KOPT-K1 (cell line): ENCODE measurements around the gene FHAD1.

ENCODE experiments used
- H3K27ac ChIP-seq: fragments of 200-600 bp; sonication (generic); 2 replicates; pipeline ENCODE4 v1.5.1; 2016; ENCODE audit warnings: antibody characterized with exemption, mild to moderate bottlenecking, low read depth, low read length; ENCODE audit not compliant: poor library complexity, severe bottlenecking
- H3K36me3 ChIP-seq: fragments of 200-600 bp; sonication (generic); 2 replicates; pipeline ENCODE4 v1.5.1; 2017; ENCODE audit warnings: antibody characterized with exemption, mild to moderate bottlenecking, low read length, moderate library complexity; ENCODE audit not compliant: insufficient read depth
- H3K9me3 ChIP-seq: fragments of 200-600 bp; sonication (generic); 2 replicates; pipeline ENCODE4 v1.5.1; 2017; ENCODE audit warnings: antibody characterized with exemption, low read length, mild to moderate bottlenecking; ENCODE audit not compliant: insufficient read depth, poor library complexity, severe bottlenecking

The FHAD1 gene

GRCh38 chr1:15311880-15312279 lies 64.9 kb downstream of the FHAD1 start:
- Histone ChIP-seq H3K9me3 (peaks cover under 1% of the 10 kb centered on the region), H3K36me3 (no peaks in the 10 kb centered on the region), H3K27ac (no peak overlapping the region)

- no peaks in the 10 kb centered on the region for H3K9me3 ChIP-seq
- no peaks in the 10 kb centered on the region for H3K36me3 ChIP-seq
- H3K27ac ChIP-seq: no peak overlapping the region
These were observed 65.8 kb downstream of the FHAD1 start for GRCh38 chr1:15312626-15313411.

GRCh38 chr1:15314328-15315281 lies 67.6 kb downstream of the FHAD1 start:
- Histone ChIP-seq H3K9me3 (no peaks in the 10 kb centered on the region), H3K27ac (no peak overlapping the region), H3K36me3 (no peaks in the 10 kb centered on the region)

DNA sequence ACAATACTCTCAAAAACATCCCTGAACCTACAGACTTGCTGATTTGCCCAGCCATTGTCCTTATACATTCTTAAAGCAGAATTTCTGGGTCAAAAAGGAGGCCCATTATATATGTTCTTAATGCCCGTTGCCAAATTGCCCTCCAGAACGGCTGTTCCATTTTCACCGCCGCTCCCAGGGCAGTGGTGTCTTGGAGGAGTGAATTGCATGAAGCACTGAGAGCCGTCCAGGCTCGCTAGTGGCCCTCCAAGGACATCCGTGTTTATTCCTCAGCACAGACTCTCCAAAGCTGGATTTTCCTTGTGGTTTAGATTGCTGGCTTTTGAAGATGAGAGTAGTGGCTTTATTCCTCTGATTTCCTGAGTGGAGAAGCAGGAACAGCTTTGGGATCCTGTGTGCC lies 68.8 kb downstream of the FHAD1 start:
- no peak overlapping the region for H3K27ac ChIP-seq
- no peaks in the 10 kb centered on the region for H3K36me3 ChIP-seq
- peaks cover 11% of the 10 kb centered on the region for H3K9me3 ChIP-seq

GRCh38 chr1:15316510-15316909 lies 69.5 kb downstream of the FHAD1 start:
- Histone ChIP-seq H3K36me3 (no peaks in the 10 kb centered on the region), H3K27ac (no peak overlapping the region), H3K9me3 (peaks cover 14% of the 10 kb centered on the region)

- no peak overlapping the region for H3K27ac ChIP-seq
- peaks cover 14% of the 10 kb centered on the region for H3K9me3 ChIP-seq
- H3K36me3 ChIP-seq: no peaks in the 10 kb centered on the region
These were observed 73.2 kb downstream of the FHAD1 start for GRCh38 chr1:15320267-15320666.

- Histone ChIP-seq H3K27ac (no peak overlapping the region), H3K36me3 (no peaks in the 10 kb centered on the region), H3K9me3 (peaks cover 14% of the 10 kb centered on the region)
These were observed 74.6 kb downstream of the FHAD1 start for GRCh38 chr1:15321601-15322000.

DNA sequence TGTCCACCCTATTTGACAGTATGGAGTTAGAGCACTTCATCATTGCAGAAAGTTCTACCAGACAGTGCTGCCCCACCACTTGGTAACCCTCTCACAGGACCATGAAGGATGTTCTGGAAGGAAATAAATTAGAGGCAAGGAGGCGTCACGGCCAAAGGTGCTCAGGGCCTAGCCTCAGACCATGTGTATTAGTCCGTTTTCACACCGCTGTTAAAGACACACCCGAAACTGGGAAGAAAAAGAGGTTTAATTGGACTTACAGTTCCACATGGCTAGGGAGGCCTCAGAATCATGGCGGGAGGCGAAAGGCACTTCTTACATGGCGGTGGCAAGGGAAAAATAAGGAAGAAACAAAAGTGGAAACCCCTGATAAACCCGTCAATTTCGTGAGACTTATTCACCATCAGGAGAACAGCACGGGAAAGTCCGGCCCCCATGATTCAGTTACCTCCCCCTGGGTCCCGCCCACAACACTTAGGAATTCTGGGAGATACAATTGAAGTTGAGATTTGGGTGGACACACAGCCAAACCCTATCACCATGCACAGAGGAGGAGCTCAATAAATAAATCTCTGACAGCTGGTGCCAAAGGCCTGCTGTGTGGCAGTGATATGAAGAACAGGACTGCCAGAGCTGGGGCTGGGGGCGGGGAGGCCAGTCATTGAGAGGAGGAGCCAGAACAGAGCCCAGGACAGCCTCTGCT lies 75.8 kb downstream of the FHAD1 start:
- H3K27ac ChIP-seq: no peak overlapping the region

GRCh38 chr1:15323351-15323988 lies 76.4 kb downstream of the FHAD1 start:
- H3K27ac ChIP-seq: no peak overlapping the region
- peaks cover 14% of the 10 kb centered on the region for H3K9me3 ChIP-seq
- no peaks in the 10 kb centered on the region for H3K36me3 ChIP-seq

More for the DNA sequence above, 75.8 kb downstream of the FHAD1 start:
- H3K36me3 ChIP-seq: no peaks in the 10 kb centered on the region
- H3K9me3 ChIP-seq: peaks cover 14% of the 10 kb centered on the region

- Histone ChIP-seq H3K36me3 (no peaks in the 10 kb centered on the region), H3K27ac (no peak overlapping the region)
These were observed 77.2 kb downstream of the FHAD1 start for GRCh38 chr1:15323989-15324868.

GRCh38 chr1:15324869-15325335 lies 77.9 kb downstream of the FHAD1 start:
- Histone ChIP-seq H3K27ac (no peak overlapping the region), H3K36me3 (no peaks in the 10 kb centered on the region), H3K9me3 (peaks cover 12% of the 10 kb centered on the region)

More at GRCh38 chr1:15323989-15324868, 77.2 kb downstream of the FHAD1 start:
- H3K9me3 ChIP-seq: peaks cover 14% of the 10 kb centered on the region

- Histone ChIP-seq H3K36me3 (no peaks in the 10 kb centered on the region), H3K27ac (no peak overlapping the region), H3K9me3 (peaks cover 5% of the 10 kb centered on the region)
These were observed 78.5 kb downstream of the FHAD1 start for GRCh38 chr1:15325375-15326085.
